HEK293 (cell line): Measurements from ENCODE around the gene ANXA4.

ENCODE experiments used
- CTCF ChIA-PET: fragments of 350-600 bp; formaldehyde crosslinking; extraction: SDS; loops from one replicate; lab custom pipeline; 2021; ENCODE audit warnings: antibody characterized with exemption; lab: Yijun Ruan, JAX
- POLR2A ChIA-PET: fragments of 300-600 bp; formaldehyde crosslinking; extraction: SDS; loops from one replicate; lab custom pipeline; 2020; ENCODE audit warnings: antibody characterized with exemption, inconsistent platforms; lab: Yijun Ruan, JAX
- H3K27ac ChIP-seq: fragments of 200-500 bp; sonication (Bioruptor generic); 2 replicates; pipeline ENCODE4 v1.5.1; 2014; ENCODE audit warnings: low read depth, low read length, control low read depth, inconsistent platforms; ENCODE audit errors: extremely low read depth
- H3K36me3 ChIP-seq, 2 experiments: fragments of 200-500 bp in 1 of 2; sonication (Bioruptor generic) in 1 of 2; 1 replicate in 1 of 2; 2 replicates in 1 of 2; pipeline ENCODE4 v1.5.1; 2014 to 2017; ENCODE audit warnings: inconsistent platforms in 2 of 2, low read length in 2 of 2; ENCODE audit not compliant: control insufficient read depth in 2 of 2, insufficient read depth in 1 of 2
- H3K4me1 ChIP-seq: fragments of 200-500 bp; sonication (Bioruptor generic); 2 replicates; pipeline ENCODE4 v1.5.1; 2014; ENCODE audit warnings: mild to moderate bottlenecking, low read length, inconsistent platforms; ENCODE audit not compliant: control insufficient read depth, insufficient read depth
- H3K4me3 ChIP-seq: 2 replicates; pipeline ENCODE4 v1.5.1; 2011; ENCODE audit warnings: low read depth, mild to moderate bottlenecking, control low read depth, low read length, moderate library complexity
- H3K9me3 ChIP-seq: fragments of 200-500 bp; sonication (Bioruptor generic); 2 replicates; pipeline ENCODE4 v1.5.1; 2014; ENCODE audit warnings: low read depth, low read length, inconsistent platforms; ENCODE audit not compliant: control insufficient read depth, insufficient read depth
- BCL11B ChIP-seq: fragments of 450-650 bp; formaldehyde crosslinking; IDR thresholded peaks from 2 replicates; pipeline ENCODE4 v1.5.1; 2016; ENCODE audit warnings: low read depth, missing biosample characterization, missing genetic modification characterization
- FEZF1 ChIP-seq: fragments of 450-650 bp; formaldehyde crosslinking; IDR thresholded peaks from 2 replicates; pipeline ENCODE4 v1.5.1; 2016; ENCODE audit warnings: missing biosample characterization, missing genetic modification characterization
- GLIS2 ChIP-seq: fragments of 450-650 bp; formaldehyde crosslinking; IDR thresholded peaks from 2 replicates; pipeline ENCODE4 v1.5.1; 2016; ENCODE audit warnings: missing biosample characterization, missing genetic modification characterization
- PRDM1 ChIP-seq: fragments of 450-650 bp; formaldehyde crosslinking; IDR thresholded peaks from 2 replicates; pipeline ENCODE4; 2016; ENCODE audit warnings: missing biosample characterization, missing genetic modification characterization
- WT1 ChIP-seq: fragments of 450-650 bp; formaldehyde crosslinking; IDR thresholded peaks from 2 replicates; pipeline ENCODE4 v1.5.1; 2016; ENCODE audit warnings: missing biosample characterization, missing genetic modification characterization
- YY2 ChIP-seq: fragments of 450-650 bp; formaldehyde crosslinking; IDR thresholded peaks from 2 replicates; pipeline ENCODE4 v1.5.1; 2016; ENCODE audit warnings: missing biosample characterization, missing genetic modification characterization
- ZBTB17 ChIP-seq: fragments of 450-650 bp; formaldehyde crosslinking; IDR thresholded peaks from 2 replicates; pipeline ENCODE4 v1.5.1; 2016; ENCODE audit warnings: missing biosample characterization, missing genetic modification characterization
- ZNF132 ChIP-seq: fragments of 450-650 bp; formaldehyde crosslinking; IDR thresholded peaks from 2 replicates; pipeline ENCODE4 v1.5.1; 2017; ENCODE audit warnings: missing biosample characterization, missing genetic modification characterization, borderline replicate concordance
- ZNF18 ChIP-seq: fragments of 450-650 bp; formaldehyde crosslinking; IDR thresholded peaks from 2 replicates; pipeline ENCODE4 v1.5.1; 2016; ENCODE audit warnings: missing biosample characterization, missing genetic modification characterization
- ZNF266 ChIP-seq: fragments of 450-650 bp; formaldehyde crosslinking; IDR thresholded peaks from 2 replicates; pipeline ENCODE4 v1.5.1; 2016; ENCODE audit warnings: missing biosample characterization, missing genetic modification characterization, low read depth
- ZNF341 ChIP-seq: fragments of 450-650 bp; formaldehyde crosslinking; IDR thresholded peaks from 2 replicates; pipeline ENCODE4; 2016; ENCODE audit warnings: low read depth, missing biosample characterization, missing genetic modification characterization
- ZNF354C ChIP-seq: fragments of 450-650 bp; formaldehyde crosslinking; IDR thresholded peaks from 2 replicates; pipeline ENCODE4 v1.5.1; 2016; ENCODE audit warnings: missing biosample characterization, missing genetic modification characterization, low read depth, borderline replicate concordance
- ZNF404 ChIP-seq: fragments of 450-650 bp; formaldehyde crosslinking; IDR thresholded peaks from 2 replicates; pipeline ENCODE4 v1.5.1; 2017; ENCODE audit warnings: missing biosample characterization, missing genetic modification characterization
- ZNF423 ChIP-seq: fragments of 450-650 bp; formaldehyde crosslinking; IDR thresholded peaks from 2 replicates; pipeline ENCODE4 v1.5.1; 2016; ENCODE audit warnings: missing biosample characterization, missing genetic modification characterization
- ZNF585B ChIP-seq: fragments of 450-650 bp; formaldehyde crosslinking; IDR thresholded peaks from 2 replicates; pipeline ENCODE4 v1.5.1; 2016; ENCODE audit warnings: missing biosample characterization, missing genetic modification characterization
- ZNF768 ChIP-seq: fragments of 450-650 bp; formaldehyde crosslinking; IDR thresholded peaks from 2 replicates; pipeline ENCODE4 v1.5.1; 2018; ENCODE audit warnings: missing biosample characterization, mild to moderate bottlenecking, missing genetic modification characterization
- ZNF843 ChIP-seq: fragments of 450-650 bp; formaldehyde crosslinking; IDR thresholded peaks from 2 replicates; pipeline ENCODE4 v1.5.1; 2016; ENCODE audit warnings: missing biosample characterization, missing genetic modification characterization
- TF ChIP-seq, protein P1 (sequence below): fragments of 450-650 bp; formaldehyde crosslinking; IDR thresholded peaks from 2 replicates; pipeline ENCODE4 v1.5.1; 2016; ENCODE audit warnings: missing biosample characterization, missing genetic modification characterization, borderline replicate concordance
- TF ChIP-seq, protein P2 (sequence below): fragments of 450-650 bp; formaldehyde crosslinking; IDR thresholded peaks from 2 replicates; pipeline ENCODE4 v1.5.1; 2016; ENCODE audit warnings: missing biosample characterization, missing genetic modification characterization

The ANXA4 gene

GRCh38 chr2:69734854-69735544 lies 6.9 kb upstream of the ANXA4 start:
- H3K9me3 ChIP-seq = no peaks in the 10 kb centered on the region
- TF ChIP-seq, protein P1, sequence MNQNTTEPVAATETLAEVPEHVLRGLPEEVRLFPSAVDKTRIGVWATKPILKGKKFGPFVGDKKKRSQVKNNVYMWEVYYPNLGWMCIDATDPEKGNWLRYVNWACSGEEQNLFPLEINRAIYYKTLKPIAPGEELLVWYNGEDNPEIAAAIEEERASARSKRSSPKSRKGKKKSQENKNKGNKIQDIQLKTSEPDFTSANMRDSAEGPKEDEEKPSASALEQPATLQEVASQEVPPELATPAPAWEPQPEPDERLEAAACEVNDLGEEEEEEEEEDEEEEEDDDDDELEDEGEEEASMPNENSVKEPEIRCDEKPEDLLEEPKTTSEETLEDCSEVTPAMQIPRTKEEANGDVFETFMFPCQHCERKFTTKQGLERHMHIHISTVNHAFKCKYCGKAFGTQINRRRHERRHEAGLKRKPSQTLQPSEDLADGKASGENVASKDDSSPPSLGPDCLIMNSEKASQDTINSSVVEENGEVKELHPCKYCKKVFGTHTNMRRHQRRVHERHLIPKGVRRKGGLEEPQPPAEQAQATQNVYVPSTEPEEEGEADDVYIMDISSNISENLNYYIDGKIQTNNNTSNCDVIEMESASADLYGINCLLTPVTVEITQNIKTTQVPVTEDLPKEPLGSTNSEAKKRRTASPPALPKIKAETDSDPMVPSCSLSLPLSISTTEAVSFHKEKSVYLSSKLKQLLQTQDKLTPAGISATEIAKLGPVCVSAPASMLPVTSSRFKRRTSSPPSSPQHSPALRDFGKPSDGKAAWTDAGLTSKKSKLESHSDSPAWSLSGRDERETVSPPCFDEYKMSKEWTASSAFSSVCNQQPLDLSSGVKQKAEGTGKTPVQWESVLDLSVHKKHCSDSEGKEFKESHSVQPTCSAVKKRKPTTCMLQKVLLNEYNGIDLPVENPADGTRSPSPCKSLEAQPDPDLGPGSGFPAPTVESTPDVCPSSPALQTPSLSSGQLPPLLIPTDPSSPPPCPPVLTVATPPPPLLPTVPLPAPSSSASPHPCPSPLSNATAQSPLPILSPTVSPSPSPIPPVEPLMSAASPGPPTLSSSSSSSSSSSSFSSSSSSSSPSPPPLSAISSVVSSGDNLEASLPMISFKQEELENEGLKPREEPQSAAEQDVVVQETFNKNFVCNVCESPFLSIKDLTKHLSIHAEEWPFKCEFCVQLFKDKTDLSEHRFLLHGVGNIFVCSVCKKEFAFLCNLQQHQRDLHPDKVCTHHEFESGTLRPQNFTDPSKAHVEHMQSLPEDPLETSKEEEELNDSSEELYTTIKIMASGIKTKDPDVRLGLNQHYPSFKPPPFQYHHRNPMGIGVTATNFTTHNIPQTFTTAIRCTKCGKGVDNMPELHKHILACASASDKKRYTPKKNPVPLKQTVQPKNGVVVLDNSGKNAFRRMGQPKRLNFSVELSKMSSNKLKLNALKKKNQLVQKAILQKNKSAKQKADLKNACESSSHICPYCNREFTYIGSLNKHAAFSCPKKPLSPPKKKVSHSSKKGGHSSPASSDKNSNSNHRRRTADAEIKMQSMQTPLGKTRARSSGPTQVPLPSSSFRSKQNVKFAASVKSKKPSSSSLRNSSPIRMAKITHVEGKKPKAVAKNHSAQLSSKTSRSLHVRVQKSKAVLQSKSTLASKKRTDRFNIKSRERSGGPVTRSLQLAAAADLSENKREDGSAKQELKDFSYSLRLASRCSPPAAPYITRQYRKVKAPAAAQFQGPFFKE (tag by site-specific recombination) = no peak
- TF ChIP-seq FEZF1 (tag by site-specific recombination) (no peak), ZNF768 (tag by site-specific recombination) (no peak), GLIS2 (no peak), ZNF404 (tag by site-specific recombination) (no peak), ZNF585B (tag by site-specific recombination) (no peak), WT1 (tag by site-specific recombination) (no peak), PRDM1 (no peak), ZNF423 (tag by site-specific recombination) (no peak), ZNF266 (tag by site-specific recombination) (no peak), ZNF132 (no peak), ZNF18 (no peak), ZNF843 (no peak), YY2 (tag by site-specific recombination) (no peak), BCL11B (no peak), ZNF341 (no peak), ZNF354C (tag by site-specific recombination) (no peak)
- TF ChIP-seq, protein P2, sequence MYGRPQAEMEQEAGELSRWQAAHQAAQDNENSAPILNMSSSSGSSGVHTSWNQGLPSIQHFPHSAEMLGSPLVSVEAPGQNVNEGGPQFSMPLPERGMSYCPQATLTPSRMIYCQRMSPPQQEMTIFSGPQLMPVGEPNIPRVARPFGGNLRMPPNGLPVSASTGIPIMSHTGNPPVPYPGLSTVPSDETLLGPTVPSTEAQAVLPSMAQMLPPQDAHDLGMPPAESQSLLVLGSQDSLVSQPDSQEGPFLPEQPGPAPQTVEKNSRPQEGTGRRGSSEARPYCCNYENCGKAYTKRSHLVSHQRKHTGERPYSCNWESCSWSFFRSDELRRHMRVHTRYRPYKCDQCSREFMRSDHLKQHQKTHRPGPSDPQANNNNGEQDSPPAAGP (tag by site-specific recombination) = no peak
- TF ChIP-seq, all 188 proteins: peak for 0
- POLR2A ChIA-PET = no interaction called here
- Histone ChIP-seq H3K4me3 (no peak overlapping the region), H3K4me1 (no peaks in the 10 kb centered on the region), H3K36me3 (no peaks in the 10 kb centered on the region), H3K27ac (no peak overlapping the region)
- CTCF ChIA-PET = no interaction called here

- no peaks in the 10 kb centered on the region for H3K36me3 ChIP-seq
- TF ChIP-seq ZBTB17 (tag by site-specific recombination) = no peak
- no peak overlapping the region for H3K4me3 ChIP-seq
- CTCF ChIA-PET = no interaction called here
- POLR2A ChIA-PET = no interaction called here
- no peaks in the 10 kb centered on the region for H3K9me3 ChIP-seq
- H3K4me1 ChIP-seq = peaks cover 2% of the 10 kb centered on the region; the same call in 1 of the 2 replicates
- H3K27ac ChIP-seq = no peak overlapping the region
These were observed 6.2 kb upstream of the ANXA4 start for GRCh38 chr2:69735686-69736085.
